GM21447 (cell line): ENCODE data around the gene FBXO10.
"Not testable (repeated sequence)": the region's sequence is repeated elsewhere in the genome, so short reads cannot be mapped to it uniquely, and the experiment has no call there.

ENCODE experiments used
- ATAC-seq: cut with Tn5 transposase; IDR thresholded peaks from one replicate; pipeline ENCODE4 v1.9.1; 2021; ENCODE audit not compliant: unreplicated experiment

Gene FBXO10

GRCh38 chr9:37575921-37576721, at the start of gene FBXO10:
FBXO10 (minus strand) TSS chr9:37576380; CDS start chr9:37541768, 34,612 bp downstream.
- peak; percentile 70 for ATAC-seq

DNA sequence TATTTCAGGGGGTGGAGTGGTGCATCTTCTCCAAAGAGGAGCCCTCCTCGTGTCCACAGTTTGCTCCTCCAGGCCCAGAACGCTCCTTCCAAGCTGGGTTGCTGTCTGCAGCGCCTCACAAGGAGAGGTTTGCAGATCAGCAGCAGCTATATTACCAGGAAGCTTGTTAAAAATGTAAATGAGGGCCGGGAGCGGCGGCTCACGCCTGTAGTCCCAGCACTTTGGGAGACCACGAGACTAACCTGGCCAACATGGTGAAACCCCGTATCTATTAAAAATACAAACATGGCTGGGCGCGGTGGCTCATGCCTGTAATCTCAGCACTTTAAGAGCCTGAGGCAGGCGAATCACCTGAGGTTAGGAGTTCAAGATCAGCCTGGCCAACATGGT, 49.6 kb upstream of the FBXO10 start:
- no peak for ATAC-seq

- no peak for ATAC-seq
These were observed 49.0 kb upstream of the FBXO10 start for GRCh38 chr9:37625036-37625757.

DNA sequence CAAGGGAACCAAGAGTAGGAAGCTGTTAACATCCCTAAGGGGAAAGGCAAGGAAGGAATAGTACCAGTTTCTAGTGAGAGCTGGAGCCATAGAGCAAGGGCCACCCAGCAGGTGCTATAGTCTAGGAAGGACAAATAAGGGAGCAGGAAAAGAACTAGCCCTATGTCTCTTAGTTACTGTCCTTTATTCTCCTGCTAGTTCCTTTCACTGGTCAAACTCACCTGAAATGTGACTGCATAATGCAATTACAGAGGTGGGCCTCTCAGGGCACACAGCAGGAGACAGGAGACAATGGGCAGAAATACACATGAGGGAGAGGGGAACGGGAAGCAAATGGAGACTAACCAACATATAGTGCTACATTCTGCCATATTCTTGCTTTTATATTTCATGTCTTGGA, 47.9 kb upstream of the FBXO10 start:
- ATAC-seq = no peak

GRCh38 chr9:37623267-37623666, 47.1 kb upstream of the FBXO10 start:
- no peak for ATAC-seq

- no peak for ATAC-seq
These were observed 46.3 kb upstream of the FBXO10 start for GRCh38 chr9:37622462-37622861.

DNA sequence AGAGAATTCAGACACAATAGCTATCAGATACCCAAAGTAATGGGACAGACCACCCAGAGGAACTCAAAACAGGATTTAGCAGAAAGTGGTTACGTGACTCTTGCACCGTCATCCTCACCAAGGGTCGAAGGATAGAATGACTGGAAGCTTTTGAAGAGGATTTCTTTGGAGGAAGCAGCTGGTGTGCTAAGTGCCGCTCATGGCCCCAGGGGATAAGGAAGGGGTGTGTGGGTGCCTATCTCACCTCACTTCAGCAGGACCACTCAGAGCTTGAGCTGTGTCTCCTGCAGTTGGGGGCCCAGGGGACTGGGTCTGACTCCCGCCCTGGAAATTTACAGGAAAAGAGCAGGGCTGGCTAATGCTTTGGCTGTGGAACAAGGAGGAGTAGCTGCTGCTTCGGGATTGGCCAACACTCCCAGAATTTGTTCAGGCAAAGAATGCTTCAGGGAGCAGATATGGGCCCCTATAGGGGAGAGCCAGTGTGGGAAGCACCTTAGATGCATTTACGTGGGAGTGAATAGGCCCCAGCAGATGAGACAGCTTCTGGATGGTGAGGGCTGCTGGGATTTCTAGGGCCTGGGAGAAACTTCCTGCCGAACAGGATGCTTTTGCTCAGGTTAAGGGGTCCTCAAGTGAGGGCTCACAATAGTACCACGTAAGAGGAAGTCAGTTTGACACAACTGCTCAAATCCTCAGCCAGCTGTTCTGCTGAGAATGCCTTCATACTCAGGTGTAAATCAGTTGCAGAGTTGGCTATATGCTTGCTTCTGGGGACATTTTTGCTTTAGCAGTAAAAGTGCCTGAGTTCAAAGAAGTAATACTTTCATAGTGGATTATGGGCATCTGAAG, 45.3 kb upstream of the FBXO10 start:
- no peak for ATAC-seq

- ATAC-seq = no peak
These were observed 44.2 kb upstream of the FBXO10 start for GRCh38 chr9:37620396-37620795.

- no peak for ATAC-seq
These were observed 43.6 kb upstream of the FBXO10 start for GRCh38 chr9:37619806-37620205.

DNA sequence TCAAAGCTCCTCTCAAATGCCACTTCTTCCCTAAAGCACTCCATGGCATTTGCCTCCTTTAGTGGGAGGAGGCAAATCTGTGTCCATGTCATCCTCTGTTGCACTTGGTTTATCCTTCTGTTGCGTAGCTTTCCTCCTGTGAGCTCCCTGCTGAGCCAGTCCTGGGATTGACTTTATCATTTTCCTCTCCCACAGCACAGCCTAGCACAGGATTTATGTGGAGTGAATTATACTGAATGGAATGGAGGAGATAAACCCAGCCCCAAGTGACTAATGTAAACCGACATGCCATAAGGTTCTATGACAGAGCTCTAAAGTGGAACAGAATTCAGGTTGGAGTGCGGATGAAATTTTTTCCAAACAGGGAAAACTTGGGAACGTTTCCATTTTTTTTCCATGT, 42.6 kb upstream of the FBXO10 start:
- no peak for ATAC-seq

- no peak for ATAC-seq
These were observed 41.7 kb upstream of the FBXO10 start for GRCh38 chr9:37617832-37618231.

DNA sequence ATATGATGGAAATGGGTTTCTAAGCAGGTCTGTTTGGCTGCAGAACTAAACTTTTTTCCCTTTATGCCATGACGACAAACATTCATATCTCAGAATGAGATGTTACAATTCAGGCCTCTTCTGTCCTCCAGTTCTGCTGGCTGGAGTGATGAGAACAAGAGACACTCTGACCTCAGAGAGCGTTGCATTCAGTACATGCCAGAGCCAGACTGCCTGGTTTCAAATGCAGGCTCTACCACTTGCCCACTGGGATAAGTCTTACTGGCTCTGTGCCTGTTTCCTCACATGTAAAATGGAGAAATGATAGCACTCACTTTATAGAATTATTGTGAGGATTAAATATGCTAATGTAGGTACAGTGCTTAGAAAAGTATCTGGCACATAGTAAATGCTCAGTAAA, 41.0 kb upstream of the FBXO10 start:
- ATAC-seq = no peak

DNA sequence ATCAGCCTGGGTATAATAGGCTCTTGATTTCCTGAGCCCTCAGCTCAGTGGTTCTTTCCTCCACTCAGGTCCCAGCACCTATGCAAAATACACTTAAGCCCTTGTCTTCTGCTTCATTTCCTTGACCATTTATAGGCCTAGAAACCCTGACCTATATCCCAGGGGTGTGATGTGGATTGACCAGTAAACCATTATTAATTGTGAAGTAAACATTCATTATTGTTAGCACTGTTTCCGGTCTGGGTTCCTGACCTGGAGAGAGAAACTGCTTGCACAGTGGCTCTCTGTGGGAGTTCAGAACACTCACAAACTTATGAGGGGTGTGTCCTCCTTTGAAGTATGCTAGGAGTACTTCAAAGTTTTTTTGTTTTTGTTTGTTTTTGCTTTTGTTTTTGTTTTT, 35.8 kb upstream of the FBXO10 start:
- ATAC-seq = no peak

GRCh38 chr9:37611014-37611413, 34.8 kb upstream of the FBXO10 start:
- no peak for ATAC-seq

DNA sequence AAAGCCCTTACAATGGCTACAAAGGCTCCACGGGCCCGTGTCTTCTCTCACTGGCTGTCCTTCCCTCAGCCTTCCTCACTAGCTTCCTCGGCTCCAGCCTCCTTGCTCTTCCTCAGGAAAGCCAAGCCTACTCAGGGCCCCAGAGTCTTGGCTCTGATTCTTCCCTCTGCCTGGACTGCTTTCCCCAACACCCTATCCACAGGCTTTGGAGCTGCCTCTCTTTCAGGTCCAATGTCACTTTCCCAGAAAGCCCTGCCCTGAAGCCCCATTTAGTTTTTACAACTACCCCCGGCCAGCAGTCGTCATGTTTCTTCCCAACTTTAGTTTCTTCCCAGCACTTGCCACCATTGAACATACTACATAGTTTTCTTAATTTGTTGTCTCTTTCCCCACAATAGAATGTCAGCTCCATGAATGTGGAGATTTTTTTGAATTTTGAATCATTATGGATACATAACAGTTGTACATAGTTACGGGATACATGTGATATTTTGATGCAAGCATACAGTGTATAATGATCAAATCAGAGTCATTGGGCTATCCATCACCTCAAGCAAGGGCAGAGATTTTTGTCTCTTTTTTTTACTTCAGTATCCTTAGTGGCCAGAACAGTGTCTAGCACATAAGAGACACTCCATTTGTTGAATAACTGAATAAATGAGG, 33.7 kb upstream of the FBXO10 start:
- ATAC-seq = no peak

GRCh38 chr9:37608250-37608649, 32.1 kb upstream of the FBXO10 start:
- ATAC-seq = no peak

DNA sequence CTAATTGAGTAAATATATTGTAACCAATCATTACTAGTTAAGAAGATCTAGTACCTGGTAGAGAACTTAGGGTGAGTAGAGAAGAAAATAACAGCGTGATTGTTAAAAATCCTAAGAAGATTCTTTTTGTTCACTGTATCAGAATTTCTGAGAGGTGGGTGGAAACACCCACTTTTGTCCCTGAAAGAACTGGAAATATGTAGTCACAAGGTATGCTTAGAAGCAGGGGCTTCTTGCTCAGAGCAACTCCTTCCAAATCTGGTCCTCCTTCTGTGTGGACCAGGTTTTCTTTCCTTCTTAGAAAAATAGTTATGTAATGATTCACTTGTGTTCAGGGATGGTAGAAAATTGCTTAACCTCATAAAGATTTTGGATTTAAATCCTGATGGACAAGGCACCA, 28.1 kb upstream of the FBXO10 start:
- no peak for ATAC-seq

DNA sequence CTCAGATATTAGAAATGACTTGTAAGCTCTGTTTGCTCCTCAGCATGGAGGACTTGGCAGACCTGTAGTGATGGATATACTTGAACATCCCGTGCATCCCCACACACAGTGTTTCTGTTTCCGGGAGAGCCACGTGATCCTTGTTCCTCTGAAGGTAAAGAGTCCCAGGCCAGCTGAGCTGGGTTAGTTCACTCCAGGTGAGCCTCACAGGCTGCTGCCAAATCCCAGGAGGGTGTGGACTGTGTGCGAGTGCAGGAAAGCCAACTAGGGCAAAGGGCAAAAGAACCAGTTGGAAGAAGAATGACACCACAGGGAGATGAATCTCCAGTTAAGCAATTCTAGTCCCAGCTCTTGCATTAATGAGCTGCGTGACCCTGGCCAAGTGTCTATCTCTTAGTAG, 26.6 kb upstream of the FBXO10 start:
- ATAC-seq = no peak

- not testable (repeated sequence) for ATAC-seq
These were observed 25.9 kb upstream of the FBXO10 start for GRCh38 chr9:37602061-37602460.

- ATAC-seq = no peak
These were observed 20.3 kb upstream of the FBXO10 start for GRCh38 chr9:37596504-37596903.

- no peak for ATAC-seq
These were observed 17.8 kb upstream of the FBXO10 start for GRCh38 chr9:37593883-37594448.
